Measurements from ENCODE around the gene KIF22. TPM values are rescaled to one million over a fixed set of nuclear protein-coding genes. Genes with fewer than 3 reads are reported as not detected.

KIF22 gene
- polyA plus RNA-seq, 3 donors: 22.0 to 46.2 (median 28.9) TPM

DNA sequence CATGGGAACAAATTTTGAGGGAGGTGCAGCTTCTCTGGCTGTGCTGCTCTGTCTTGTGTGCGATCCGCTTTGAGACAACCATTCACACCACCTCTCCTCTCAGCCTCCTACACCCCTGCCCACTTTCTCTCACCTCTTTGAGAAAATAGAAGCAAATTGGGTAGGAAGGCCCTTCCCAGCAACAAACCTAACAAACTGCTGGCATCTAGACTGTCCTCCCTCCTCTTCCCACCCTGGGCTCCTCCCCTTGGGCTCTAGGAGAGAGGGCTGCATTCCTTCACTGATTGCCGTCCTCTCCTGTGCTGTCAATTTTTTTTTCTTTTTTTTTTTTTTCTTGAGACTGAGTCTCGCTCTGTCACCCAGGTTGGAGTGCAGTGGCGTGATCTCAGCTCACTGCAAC is 59.0 kb downstream of the KIF22 start:
- no peak overlapping the region for H3K4me3 Mint-ChIP-seq
- DNase-seq: no peak
- TF ChIP-seq CTCF (IDR thresholded peaks at IDR 0.05): no peak
- no peak overlapping the region for H3K27ac Mint-ChIP-seq
- peaks cover 0 to 2% (median 1%) of the 10 kb centered on the region in 3 donors for H3K27me3 Mint-ChIP-seq (ENCODE audit: low read depth in 3 of 3)
- H3K4me1 Mint-ChIP-seq: no peaks in the 10 kb centered on the region
- Histone ChIP-seq H3K4me3 (replicated peaks in 1 of 3; ENCODE audit: low read depth in 2 of 3, low read length in 3 of 3) (no peak overlapping the region), H3K79me2 (ENCODE audit: insufficient read depth, low read length) (no peaks in the 10 kb centered on the region), H3K27ac (ENCODE audit: low read depth in 1 of 2, low read length in 2 of 2) (no peak overlapping the region), H4K20me1 (ENCODE audit: insufficient read depth, low read length) (peaks cover 34% of the 10 kb centered on the region), H3K9ac (ENCODE audit: insufficient read depth, low read length, poor library complexity, severe bottlenecking) (no peak overlapping the region), H3K36me3 (replicated peaks in 1 of 2; ENCODE audit: control insufficient read depth in 1 of 2, insufficient read depth in 2 of 2, low read length in 2 of 2) (peaks cover 34 to 46% of the 10 kb centered on the region in 2 donors), H3K27me3 (ENCODE audit: control insufficient read depth in 2 of 2, insufficient read depth in 2 of 2, low read length in 2 of 2) (no peaks in the 10 kb centered on the region), H3K9me3 (replicated peaks in 1 of 2; ENCODE audit: control insufficient read depth in 1 of 2, insufficient read depth in 1 of 2, low read length in 2 of 2) (no peaks in the 10 kb centered on the region), H2AFZ (ENCODE audit: insufficient read depth, low read depth, low read length, poor library complexity, severe bottlenecking) (no peak overlapping the region), H3K4me1 (ENCODE audit: control insufficient read depth in 1 of 2, insufficient read depth in 2 of 2, low read length in 2 of 2) (no peaks in the 10 kb centered on the region), H3K4me2 (replicated peaks; ENCODE audit: extremely low read depth, low read length, poor library complexity, severe bottlenecking) (no peak overlapping the region)
- peaks cover 41 to 58% of the 10 kb centered on the region in 2 donors for H3K36me3 Mint-ChIP-seq
- 67% methylated on average over 1 of the region's 5 CpGs for WGBS (ENCODE audit: insufficient coverage)
- intact Hi-C loops (cut with micrococcal nuclease): loop anchor here (2.0 to 5.0 kb wide), 3 partner anchors 42 to 157 kb away; partner anchors contain the start of gene MAZ (in 1 of the 2)
- peaks cover 0 to 2% (median 0%) of the 10 kb centered on the region in 7 donors for H3K9me3 Mint-ChIP-seq

- Mint-ChIP-seq H3K4me3 (no peak overlapping the region), H3K4me1 (no peaks in the 10 kb centered on the region), H3K9me3 (peaks cover 0 to 2% (median 0%) of the 10 kb centered on the region in 7 donors), H3K36me3 (peaks cover 26 to 43% of the 10 kb centered on the region in 2 donors), H3K27me3 (ENCODE audit: low read depth in 3 of 3) (peaks cover 0 to 2% (median 2%) of the 10 kb centered on the region in 3 donors), H3K27ac (peak overlapping the region in 1 of 7 donors; percentile 23)
- Histone ChIP-seq H3K9me3 (replicated peaks in 1 of 2; ENCODE audit: control insufficient read depth in 1 of 2, insufficient read depth in 1 of 2, low read length in 2 of 2) (no peaks in the 10 kb centered on the region), H3K79me2 (ENCODE audit: insufficient read depth, low read length) (no peaks in the 10 kb centered on the region), H3K4me2 (replicated peaks; ENCODE audit: extremely low read depth, low read length, poor library complexity, severe bottlenecking) (no peak overlapping the region), H3K9ac (ENCODE audit: insufficient read depth, low read length, poor library complexity, severe bottlenecking) (no peak overlapping the region), H3K4me3 (replicated peaks in 1 of 3; ENCODE audit: low read depth in 2 of 3, low read length in 3 of 3) (no peak overlapping the region), H2AFZ (ENCODE audit: insufficient read depth, low read depth, low read length, poor library complexity, severe bottlenecking) (no peak overlapping the region), H3K27me3 (ENCODE audit: control insufficient read depth in 2 of 2, insufficient read depth in 2 of 2, low read length in 2 of 2) (no peaks in the 10 kb centered on the region), H4K20me1 (ENCODE audit: insufficient read depth, low read length) (peaks cover 23% of the 10 kb centered on the region), H3K4me1 (ENCODE audit: control insufficient read depth in 1 of 2, insufficient read depth in 2 of 2, low read length in 2 of 2) (no peaks in the 10 kb centered on the region), H3K27ac (ENCODE audit: low read depth in 1 of 2, low read length in 2 of 2) (no peak overlapping the region), H3K36me3 (replicated peaks in 1 of 2; ENCODE audit: control insufficient read depth in 1 of 2, insufficient read depth in 2 of 2, low read length in 2 of 2) (peaks cover 19 to 31% of the 10 kb centered on the region in 2 donors)
- no peak for DNase-seq
- intact Hi-C loops (cut with micrococcal nuclease): no loop called here
- no peak for TF ChIP-seq CTCF (IDR thresholded peaks at IDR 0.05)
- WGBS (ENCODE audit: insufficient coverage): no CpG with 5 or more reads among the region's 3 CpGs
These were observed 60.4 kb downstream of the KIF22 start for GRCh38 chr16:29850998-29851397.
